ENCODE data around the gene HOMEZ. TPM values are rescaled to one million over a fixed set of nuclear protein-coding genes. Genes with fewer than 3 reads are reported as not detected.
"Not testable (repeated sequence)": the region's sequence is repeated elsewhere in the genome, so short reads cannot be mapped to it uniquely, and the experiment has no call there.

Gene HOMEZ
- total and polyA plus RNA-seq, 2 donors (not counting 3 experiments of a cell fraction or from before 2014, with no cell fraction given), result 11.3 to 16.8 TPM

DNA sequence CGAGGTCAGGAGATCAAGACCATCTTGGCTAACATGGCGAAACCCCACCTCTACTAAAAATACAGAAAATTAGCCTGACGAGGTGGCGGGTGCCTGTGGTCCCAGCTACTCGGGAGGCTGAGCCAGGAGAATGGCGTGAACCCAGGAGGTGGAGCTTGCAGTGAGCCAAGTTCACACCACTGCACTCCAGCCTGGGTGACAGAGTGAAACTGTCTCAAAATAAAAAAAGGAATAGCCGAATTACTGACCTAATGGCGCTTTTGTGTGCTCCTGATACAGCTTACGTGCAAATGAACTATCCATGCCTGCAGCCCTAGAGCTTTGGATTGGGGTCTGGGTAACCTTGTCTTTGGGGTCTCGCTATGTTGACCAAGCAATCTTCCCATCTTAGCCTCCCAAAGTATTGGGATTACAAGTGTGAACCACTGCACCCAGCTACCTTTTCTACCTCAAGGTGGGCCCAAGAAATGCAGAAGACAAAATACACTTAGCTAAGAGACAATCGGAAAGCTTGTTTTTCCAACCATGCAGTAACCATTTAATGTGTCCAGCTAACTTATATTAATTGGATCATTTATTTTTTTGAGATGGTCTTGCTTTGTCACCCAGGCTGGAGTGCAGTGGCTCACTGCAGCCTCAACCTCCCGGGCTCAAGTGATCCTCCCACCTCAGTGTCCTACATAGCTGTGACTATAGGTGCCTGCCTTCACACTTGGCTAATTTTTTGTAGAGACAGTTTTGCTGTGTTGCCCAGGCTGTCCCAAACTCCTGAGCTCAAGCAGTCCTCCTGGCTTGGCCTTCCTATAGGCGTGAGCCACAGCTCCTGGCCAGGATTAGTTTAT lies 40.8 kb upstream of the HOMEZ start:
- peak; percentile 49 for FAIRE-seq
- dilution Hi-C loops (cut with MboI; ENCODE audit: extremely low pct_ligation_motif_present, low sequenced_read_pairs), result no loop called here
- no peaks in the 10 kb centered on the region for H4K20me1 ChIP-seq (replicated peaks; ENCODE audit: control insufficient read depth, extremely low read depth, insufficient read depth, low read length)

DNA sequence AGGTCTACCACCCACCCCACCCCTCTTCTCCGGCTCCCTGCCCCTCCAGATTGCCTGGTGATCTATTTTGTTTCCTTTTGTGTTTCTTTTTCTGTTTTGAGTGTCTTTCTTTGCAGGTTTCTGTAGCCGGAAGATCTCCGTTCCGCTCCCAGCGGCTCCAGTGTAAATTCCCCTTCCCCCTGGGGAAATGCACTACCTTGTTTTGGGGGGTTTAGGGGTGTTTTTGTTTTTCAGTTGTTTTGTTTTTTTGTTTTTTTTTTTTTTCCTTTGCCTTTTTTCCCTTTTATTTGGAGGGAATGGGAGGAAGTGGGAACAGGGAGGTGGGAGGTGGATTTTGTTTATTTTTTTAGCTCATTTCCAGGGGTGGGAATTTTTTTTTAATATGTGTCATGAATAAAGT lies 39.8 kb upstream of the HOMEZ start:
- intact Hi-C loops (cut with micrococcal nuclease); FAIRE-seq; H3K4me2 ChIP-seq (ENCODE audit: insufficient read depth, low read length); H3K4me3 ChIP-seq (replicated peaks in 1 of 3; ENCODE audit: insufficient read depth in 1 of 3, low read depth in 1 of 3, low read length in 3 of 3); H4K20me1 ChIP-seq (replicated peaks; ENCODE audit: control insufficient read depth, extremely low read depth, insufficient read depth, low read length); H2AFZ ChIP-seq (ENCODE audit: low read depth, low read length); H3K9ac ChIP-seq (replicated peaks; ENCODE audit: extremely low read depth, insufficient read depth, low read length); DNase-seq (ENCODE audit: low read depth, low spot score); H3K27me3 ChIP-seq (ENCODE audit: control insufficient read depth in 2 of 2, insufficient read depth in 2 of 2, low read length in 2 of 2); dilution Hi-C loops (cut with MboI; ENCODE audit: extremely low pct_ligation_motif_present, low sequenced_read_pairs); H3K4me1 ChIP-seq (ENCODE audit: control insufficient read depth, extremely low read depth, insufficient read depth, low read length); H3K9me1 ChIP-seq (replicated peaks; ENCODE audit: control insufficient read depth, extremely low read depth, insufficient read depth, low read length); H3K9me3 ChIP-seq (replicated peaks; ENCODE audit: control insufficient read depth, insufficient read depth, low read length); H3K27ac ChIP-seq (ENCODE audit: insufficient read depth, low read depth, low read length); BruUV-seq (replicated peaks): not testable (repeated sequence)
- Histone ChIP-seq H3K36me3 (ENCODE audit: control insufficient read depth in 2 of 2, extremely low read depth in 1 of 2, insufficient read depth in 2 of 2, low read length in 2 of 2) (peaks cover 10 to 15% of the 10 kb centered on the region in 2 experiments), H3K79me2 (ENCODE audit: control insufficient read depth, insufficient read depth, low read length) (peaks cover 25% of the 10 kb centered on the region)
- POLR2A ChIA-PET, result interaction anchor here (1.0 kb wide), 1 partner anchor 230 kb away, joined by 3 read pairs; the partner anchor contains the start of gene THTPA
- CTCF ChIA-PET, result interaction anchor here (1.9 to 5.0 kb wide), 2 partner anchors 55 to 234 kb away, joined by 11 to 48 read pairs; no protein-coding TSS in a partner anchor

More for the DNA sequence above, 40.8 kb upstream of the HOMEZ start:
- Histone ChIP-seq H3K27ac (ENCODE audit: insufficient read depth, low read depth, low read length) (no peak overlapping the region), H3K9me3 (replicated peaks; ENCODE audit: control insufficient read depth, insufficient read depth, low read length) (no peaks in the 10 kb centered on the region), H3K4me2 (ENCODE audit: insufficient read depth, low read length) (no peak overlapping the region), H3K36me3 (ENCODE audit: control insufficient read depth in 2 of 2, extremely low read depth in 1 of 2, insufficient read depth in 2 of 2, low read length in 2 of 2) (peaks cover 10 to 15% of the 10 kb centered on the region in 2 experiments), H3K27me3 (ENCODE audit: control insufficient read depth in 2 of 2, insufficient read depth in 2 of 2, low read length in 2 of 2) (no peaks in the 10 kb centered on the region), H3K9ac (replicated peaks; ENCODE audit: extremely low read depth, insufficient read depth, low read length) (no peak overlapping the region), H3K79me2 (ENCODE audit: control insufficient read depth, insufficient read depth, low read length) (peaks cover 23% of the 10 kb centered on the region), H2AFZ (ENCODE audit: low read depth, low read length) (no peak overlapping the region), H3K4me1 (ENCODE audit: control insufficient read depth, extremely low read depth, insufficient read depth, low read length) (peaks cover 10% of the 10 kb centered on the region), H3K4me3 (replicated peaks in 1 of 3; ENCODE audit: insufficient read depth in 1 of 3, low read depth in 1 of 3, low read length in 3 of 3) (no peak overlapping the region), H3K9me1 (replicated peaks; ENCODE audit: control insufficient read depth, extremely low read depth, insufficient read depth, low read length) (no peaks in the 10 kb centered on the region)
- ChIA-PET POLR2A (interaction anchor here (1.0 kb wide), 1 partner anchor 229 kb away, joined by 3 read pairs; the partner anchor contains the start of gene THTPA), CTCF (interaction anchor here (0.8 to 5.0 kb wide), 12 partner anchors 20 to 236 kb away, joined by 3 to 48 read pairs (median 4); partner anchors contain the start of gene BCL2L2)
- no TSS peak for BruUV-seq (replicated peaks)
- intact Hi-C loops (cut with micrococcal nuclease), result no loop called here
- TF ChIP-seq POLR2AphosphoS5 (IDR thresholded peaks at IDR 0.05; ENCODE audit: insufficient read depth, low read depth, low read length), result peak; percentile 37
- TF ChIP-seq POLR2A (IDR thresholded peaks at IDR 0.05; ENCODE audit: low read depth, low read length), result peak; percentile 47
- TF ChIP-seq, protein P1, sequence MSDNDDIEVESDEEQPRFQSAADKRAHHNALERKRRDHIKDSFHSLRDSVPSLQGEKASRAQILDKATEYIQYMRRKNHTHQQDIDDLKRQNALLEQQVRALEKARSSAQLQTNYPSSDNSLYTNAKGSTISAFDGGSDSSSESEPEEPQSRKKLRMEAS (IDR thresholded peaks at IDR 0.05; ENCODE audit: insufficient read depth, insufficient read length), result no peak
- TF ChIP-seq MYC (IDR thresholded peaks at IDR 0.05; ENCODE audit: low read depth, low read length), result no peak
- TF ChIP-seq JUN (IDR thresholded peaks at IDR 0.05; ENCODE audit: borderline replicate concordance, insufficient read depth, insufficient read length, low read depth), result no peak
- no peak for TF ChIP-seq GATA2 (IDR thresholded peaks at IDR 0.05; ENCODE audit: insufficient read depth, insufficient read length, low read depth, low read length)
- no peak for DNase-seq (ENCODE audit: low read depth, low spot score)

All from endothelial cell of umbilical vein (primary cell).